ENCODE measurements around the gene SH2D2A. TPM values are rescaled to one million over a fixed set of nuclear protein-coding genes. Genes with fewer than 3 reads are reported as not detected.

Gene SH2D2A
- total RNA-seq, 4 donors from 2014 or later = 0.78 to 7.2 (median 2.9) TPM; not detected in 1

DNA sequence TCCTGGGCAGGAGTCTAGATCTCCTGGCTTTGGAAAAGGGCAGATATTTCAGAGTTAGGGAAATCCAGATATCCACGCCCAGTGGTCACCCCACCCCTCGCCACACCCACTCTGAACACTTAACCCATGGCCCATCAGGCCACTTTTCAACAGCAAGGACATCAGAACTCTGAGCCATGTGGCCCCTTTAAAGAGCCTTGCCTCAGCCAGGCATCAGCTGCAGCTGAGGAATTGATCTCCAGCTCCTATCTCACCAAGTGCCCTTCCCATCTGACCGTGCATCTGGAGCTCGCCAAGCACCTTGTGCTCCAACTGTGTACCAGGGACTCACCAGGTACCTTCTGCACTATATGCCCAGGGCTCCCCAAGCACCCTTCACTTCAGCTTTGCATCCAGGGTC, 20.2 kb upstream of the SH2D2A start:
- Histone ChIP-seq H3K36me3 (no peaks in the 10 kb centered on the region), H3K4me3 (no peak overlapping the region), H3K27ac (no peak overlapping the region), H3K4me1 (no peaks in the 10 kb centered on the region), H3K9me3 (no peaks in the 10 kb centered on the region), H3K27me3 (peaks cover 0 to 47% of the 10 kb centered on the region in 2 donors)
- no peak for TF ChIP-seq POLR2A (IDR thresholded peaks at IDR 0.05)
- no peak for TF ChIP-seq EP300 (IDR thresholded peaks at IDR 0.05)
- TF ChIP-seq, protein P1, sequence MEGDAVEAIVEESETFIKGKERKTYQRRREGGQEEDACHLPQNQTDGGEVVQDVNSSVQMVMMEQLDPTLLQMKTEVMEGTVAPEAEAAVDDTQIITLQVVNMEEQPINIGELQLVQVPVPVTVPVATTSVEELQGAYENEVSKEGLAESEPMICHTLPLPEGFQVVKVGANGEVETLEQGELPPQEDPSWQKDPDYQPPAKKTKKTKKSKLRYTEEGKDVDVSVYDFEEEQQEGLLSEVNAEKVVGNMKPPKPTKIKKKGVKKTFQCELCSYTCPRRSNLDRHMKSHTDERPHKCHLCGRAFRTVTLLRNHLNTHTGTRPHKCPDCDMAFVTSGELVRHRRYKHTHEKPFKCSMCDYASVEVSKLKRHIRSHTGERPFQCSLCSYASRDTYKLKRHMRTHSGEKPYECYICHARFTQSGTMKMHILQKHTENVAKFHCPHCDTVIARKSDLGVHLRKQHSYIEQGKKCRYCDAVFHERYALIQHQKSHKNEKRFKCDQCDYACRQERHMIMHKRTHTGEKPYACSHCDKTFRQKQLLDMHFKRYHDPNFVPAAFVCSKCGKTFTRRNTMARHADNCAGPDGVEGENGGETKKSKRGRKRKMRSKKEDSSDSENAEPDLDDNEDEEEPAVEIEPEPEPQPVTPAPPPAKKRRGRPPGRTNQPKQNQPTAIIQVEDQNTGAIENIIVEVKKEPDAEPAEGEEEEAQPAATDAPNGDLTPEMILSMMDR (IDR thresholded peaks at IDR 0.05) = no peak
- no peak for DNase-seq (ENCODE audit: low spot score in 2 of 2)
- WGBS, 2 donors = 71 to 85% methylated on average over 4 of the region's 4 CpGs

DNA sequence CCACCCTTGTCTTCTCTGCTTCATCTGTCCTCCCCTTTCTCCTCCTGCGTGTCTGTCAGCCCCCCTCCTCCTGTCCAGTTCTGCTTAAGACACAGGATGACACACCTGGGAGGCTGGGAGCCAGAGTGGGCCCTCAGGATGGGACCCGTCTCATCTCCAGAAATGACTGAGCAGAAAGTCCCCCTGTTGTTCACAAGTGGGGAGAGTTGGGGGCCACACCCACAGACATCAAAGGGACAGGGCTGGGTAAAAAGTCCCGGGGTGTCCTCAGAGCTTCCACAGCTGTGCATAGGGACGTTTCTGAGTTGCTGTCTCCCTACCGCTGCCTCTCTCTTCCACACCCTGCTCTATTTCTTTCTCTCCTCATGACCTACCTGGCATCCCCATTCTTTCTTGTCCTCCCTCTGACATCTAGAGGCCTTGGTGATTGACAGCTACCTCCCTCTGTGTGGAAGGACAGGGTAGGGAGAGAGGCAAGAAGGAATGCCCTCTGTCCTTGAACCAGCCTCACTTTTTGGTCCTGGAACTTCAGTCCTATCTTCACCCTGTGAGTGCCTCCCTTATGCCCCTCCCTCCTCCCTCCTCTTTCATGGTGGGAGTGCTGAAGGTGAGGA, 19.5 kb upstream of the SH2D2A start:
- Histone ChIP-seq H3K27me3 (peaks cover 0 to 44% of the 10 kb centered on the region in 2 donors), H3K4me3 (no peak overlapping the region), H3K36me3 (no peaks in the 10 kb centered on the region), H3K9me3 (no peaks in the 10 kb centered on the region), H3K4me1 (no peaks in the 10 kb centered on the region), H3K27ac (no peak overlapping the region)
- WGBS, 2 donors = 68 to 73% methylated on average over 5 of the region's 5 CpGs
- TF ChIP-seq EP300 (IDR thresholded peaks at IDR 0.05) (no peak), POLR2A (IDR thresholded peaks at IDR 0.05) (no peak)
- TF ChIP-seq, protein P1 (IDR thresholded peaks at IDR 0.05) = no peak
- DNase-seq (ENCODE audit: low spot score in 2 of 2) = no peak

GRCh38 chr1:156834322-156834721, 17.7 kb upstream of the SH2D2A start:
- no peaks in the 10 kb centered on the region for H3K36me3 ChIP-seq
- no peak for DNase-seq (ENCODE audit: low spot score in 2 of 2)
- H3K4me1 ChIP-seq = no peaks in the 10 kb centered on the region
- H3K9me3 ChIP-seq = no peaks in the 10 kb centered on the region
- peaks cover 0 to 35% of the 10 kb centered on the region in 2 donors for H3K27me3 ChIP-seq
- H3K27ac ChIP-seq = no peak overlapping the region
- TF ChIP-seq EP300 (IDR thresholded peaks at IDR 0.05) (no peak), POLR2A (IDR thresholded peaks at IDR 0.05) (no peak)
- TF ChIP-seq, protein P1 (IDR thresholded peaks at IDR 0.05) = no peak
- no peak overlapping the region for H3K4me3 ChIP-seq
- 68 to 70% methylated on average over 3 of the region's 3 CpGs for WGBS, 2 donors

GRCh38 chr1:156833603-156834002, 17.0 kb upstream of the SH2D2A start:
- Histone ChIP-seq H3K27ac (no peak overlapping the region), H3K36me3 (no peaks in the 10 kb centered on the region), H3K9me3 (no peaks in the 10 kb centered on the region), H3K4me3 (no peak overlapping the region), H3K27me3 (peaks cover 0 to 30% of the 10 kb centered on the region in 2 donors), H3K4me1 (no peaks in the 10 kb centered on the region)
- 57 to 62% methylated on average over 2 of the region's 2 CpGs for whole genome bisulfite sequencing, 2 donors
- TF ChIP-seq POLR2A (IDR thresholded peaks at IDR 0.05) (no peak), EP300 (IDR thresholded peaks at IDR 0.05) (no peak)
- TF ChIP-seq, protein P1 (IDR thresholded peaks at IDR 0.05) = no peak
- no peak for DNase-seq (ENCODE audit: low spot score in 2 of 2)

GRCh38 chr1:156832434-156832833, 15.8 kb upstream of the SH2D2A start:
- Histone ChIP-seq H3K9me3 (no peaks in the 10 kb centered on the region), H3K27me3 (peaks cover 0 to 29% of the 10 kb centered on the region in 2 donors), H3K27ac (no peak overlapping the region), H3K36me3 (no peaks in the 10 kb centered on the region), H3K4me3 (no peak overlapping the region), H3K4me1 (no peaks in the 10 kb centered on the region)
- TF ChIP-seq POLR2A (IDR thresholded peaks at IDR 0.05) = no peak
- no peak for TF ChIP-seq EP300 (IDR thresholded peaks at IDR 0.05)
- TF ChIP-seq, protein P1 (IDR thresholded peaks at IDR 0.05) = no peak
- 54 to 58% methylated on average over 5 of the region's 5 CpGs for whole genome bisulfite sequencing, 2 donors
- DNase-seq (ENCODE audit: low spot score in 2 of 2) = no peak

Measured in tibial nerve (tissue), 4 donors.